HG02943 (cell line): ENCODE measurements around the gene CHSY1.

Source experiments
- ATAC-seq: cut with Tn5 transposase; IDR thresholded peaks from one replicate; pipeline ENCODE4 v1.9.1; 2021; ENCODE audit warnings: mild to moderate bottlenecking, low read depth, moderate library complexity; ENCODE audit not compliant: unreplicated experiment

The CHSY1 gene

DNA sequence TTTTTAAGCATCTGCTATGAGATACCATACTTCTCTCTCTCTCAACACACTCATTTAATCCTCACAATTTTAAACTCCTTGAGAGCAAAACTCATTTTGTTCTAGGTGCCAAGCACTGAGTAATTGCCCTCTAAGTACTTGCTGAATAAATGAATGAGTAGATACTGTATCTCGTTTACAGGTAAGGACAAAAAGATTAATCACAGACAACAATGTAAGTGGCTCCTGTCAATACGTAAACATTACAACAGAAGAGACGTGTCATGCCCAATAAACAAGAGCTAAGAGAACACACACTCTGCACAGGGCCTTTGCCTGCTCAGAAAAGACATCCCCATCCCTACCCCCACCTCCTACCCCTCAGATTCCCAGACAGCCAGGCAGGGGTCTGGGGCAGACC is 59.8 kb downstream of the CHSY1 start:
- ATAC-seq: no peak

DNA sequence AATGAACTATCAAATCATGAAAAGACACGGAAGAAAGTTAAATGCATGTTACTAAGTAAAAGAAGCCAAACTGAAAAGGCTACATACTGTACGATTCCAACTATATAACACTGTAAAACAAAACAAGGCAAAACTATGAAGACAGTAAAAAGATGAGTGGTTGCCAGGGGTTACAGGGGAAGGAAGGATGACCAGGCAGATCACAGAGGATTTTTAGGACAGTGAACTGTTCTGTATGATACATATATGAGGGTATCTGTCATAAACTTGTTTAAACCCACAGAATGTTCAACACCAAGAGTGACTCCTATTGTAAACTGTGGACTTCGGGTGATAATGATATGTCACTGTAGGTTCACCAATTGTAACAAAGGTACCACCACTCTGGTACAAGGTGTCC is 60.6 kb downstream of the CHSY1 start:
- ATAC-seq: no peak

DNA sequence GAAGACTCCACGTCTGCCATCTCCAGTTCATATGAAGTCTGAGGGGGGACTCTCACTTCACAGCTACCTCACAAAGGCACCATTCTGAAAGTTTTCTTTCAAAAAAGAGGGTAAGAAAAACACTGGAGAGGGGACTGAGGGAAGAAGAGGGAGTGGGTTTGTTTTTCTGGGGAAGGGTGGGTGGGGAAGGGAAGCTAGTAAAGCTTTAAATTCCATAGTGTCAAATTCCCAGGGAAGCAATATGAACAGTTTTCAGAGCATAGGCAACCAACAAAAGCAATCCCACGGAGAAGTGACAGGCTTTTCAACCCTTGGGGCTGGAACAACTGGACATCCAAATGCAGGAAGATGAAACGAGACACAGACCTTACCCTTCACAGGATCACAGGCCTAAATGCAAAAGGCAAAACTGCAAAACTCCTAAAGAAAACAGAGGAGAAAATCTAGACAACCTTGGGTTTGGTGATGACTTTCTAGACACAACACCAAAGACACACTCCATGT is 61.7 kb downstream of the CHSY1 start:
- ATAC-seq: no peak

DNA sequence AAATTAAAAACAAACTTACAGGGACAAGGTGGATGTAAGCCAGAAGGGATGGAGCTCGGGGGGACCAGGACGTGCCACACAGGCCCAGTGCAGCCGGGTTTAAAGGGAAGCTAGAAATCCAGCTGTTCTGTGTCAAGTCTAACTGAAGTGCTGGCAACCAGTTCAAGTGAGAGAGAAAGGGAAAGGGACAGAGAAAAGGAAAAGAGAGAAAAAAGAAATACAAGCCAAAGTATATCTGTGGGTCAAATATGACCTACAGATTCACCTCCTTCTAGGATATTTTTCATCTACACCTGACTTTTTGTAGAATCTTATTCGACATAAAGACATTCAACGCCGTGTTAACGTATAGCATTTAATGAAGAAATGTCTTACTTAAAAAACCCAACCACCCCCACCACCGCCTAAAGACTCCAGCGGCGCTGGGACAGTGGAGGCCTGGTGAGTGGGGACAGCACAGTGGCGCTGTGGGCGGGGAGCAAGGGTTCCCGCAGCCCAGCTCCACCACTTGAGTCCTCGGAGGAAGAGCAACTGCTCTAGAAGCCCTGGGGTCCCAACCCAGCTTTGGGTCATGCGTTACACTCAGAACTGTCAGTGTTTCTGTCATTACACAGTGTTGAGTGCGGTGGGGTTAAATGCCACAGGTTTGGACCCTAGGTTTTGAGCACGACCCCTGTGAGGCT is 62.3 kb downstream of the CHSY1 start:
- no peak for ATAC-seq

DNA sequence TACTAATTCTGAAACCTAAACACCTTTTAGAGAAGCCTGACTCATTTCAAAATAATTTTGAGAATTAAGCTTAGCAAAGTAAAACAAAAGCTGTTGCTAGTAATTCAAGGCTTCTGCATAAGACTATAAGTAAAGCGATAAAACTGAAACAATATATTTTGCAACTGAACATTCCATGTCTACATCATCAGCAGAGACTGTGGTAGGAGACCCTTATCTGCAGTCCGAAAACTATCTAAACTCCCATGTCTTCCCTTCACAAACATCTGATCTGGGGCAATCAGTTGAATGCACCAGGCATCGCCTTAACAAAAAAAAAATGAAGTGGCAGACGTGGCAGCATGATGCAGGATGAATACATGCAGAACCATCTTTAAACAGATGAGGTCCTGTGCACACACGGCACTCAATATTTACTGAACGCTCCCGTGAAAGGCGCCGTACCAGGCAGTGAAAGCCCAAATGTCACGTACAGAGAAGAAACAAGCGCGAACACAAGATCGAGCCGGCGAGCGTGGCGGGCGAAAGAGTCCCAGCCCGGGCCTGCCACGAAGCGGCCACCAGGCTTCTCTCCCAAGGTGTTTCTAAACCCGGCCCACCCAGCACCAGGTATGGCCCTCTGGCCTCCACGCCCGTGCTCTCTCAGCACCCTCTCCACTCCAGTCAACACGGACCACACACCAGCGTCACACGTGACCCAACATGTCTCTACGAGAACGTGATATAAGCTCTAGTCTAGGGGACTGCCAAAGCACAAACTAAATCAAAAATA is 63.0 kb downstream of the CHSY1 start:
- no peak for ATAC-seq

GRCh38 chr15:101187820-101188636 is 63.8 kb downstream of the CHSY1 start:
- ATAC-seq: no peak

DNA sequence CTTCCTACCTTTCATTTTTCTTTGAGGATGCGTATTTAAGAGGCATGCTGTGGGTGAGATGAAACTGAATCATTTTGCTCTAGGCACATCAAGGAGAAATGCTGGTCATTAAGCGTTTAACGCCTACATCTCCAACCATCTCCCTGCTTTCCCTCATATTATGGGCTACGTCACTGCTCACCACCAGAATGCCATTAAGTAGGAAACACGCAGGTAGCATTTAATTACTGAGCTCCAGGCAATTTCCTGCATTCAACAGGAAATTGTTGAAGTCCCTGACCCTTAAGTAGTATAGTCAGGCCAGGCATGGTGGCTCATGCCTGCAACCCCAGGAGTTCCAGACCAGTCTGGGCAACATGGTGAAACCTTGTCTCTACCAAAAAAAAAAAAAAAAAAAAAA is 66.1 kb downstream of the CHSY1 start:
- ATAC-seq: no peak

- no peak for ATAC-seq
Measured at GRCh38 chr15:101185336-101185735, 66.5 kb downstream of the CHSY1 start.

DNA sequence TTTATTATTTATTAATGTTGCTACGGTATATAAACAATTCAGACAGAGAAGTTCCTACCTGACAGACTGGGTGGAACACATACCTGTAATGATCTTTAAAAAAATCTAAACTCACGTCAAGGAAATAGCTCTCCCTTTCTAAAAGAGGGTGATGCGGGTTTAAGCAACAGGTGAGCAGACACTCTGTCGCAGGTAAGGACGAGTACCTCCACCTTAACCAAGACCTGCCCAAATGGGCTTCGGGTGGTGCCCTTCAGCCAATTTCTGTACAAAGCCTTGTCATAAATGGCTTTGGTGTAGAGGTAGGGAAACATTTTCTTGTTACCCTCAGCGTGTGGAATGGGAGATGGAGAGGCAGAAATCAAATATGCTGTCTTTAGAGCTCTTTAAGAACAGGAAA is 67.0 kb downstream of the CHSY1 start:
- no peak for ATAC-seq

DNA sequence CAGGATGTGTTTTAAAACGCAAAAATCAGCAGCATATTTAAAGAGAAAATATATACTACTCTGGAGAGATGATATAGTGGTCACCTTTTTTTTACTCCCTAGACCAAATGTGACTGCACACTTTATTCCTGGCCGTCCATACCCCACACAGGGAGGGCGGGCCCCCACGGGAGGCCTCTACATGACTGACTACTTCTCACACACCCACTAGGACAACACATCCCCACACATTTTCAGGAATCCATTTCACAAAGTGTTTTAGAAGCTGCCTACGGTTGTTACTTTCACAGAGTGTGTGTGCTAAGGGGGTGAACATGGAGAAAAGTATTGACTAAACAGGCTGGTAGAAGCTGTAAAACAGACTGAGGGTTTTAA is 67.9 kb downstream of the CHSY1 start:
- ATAC-seq: no peak

DNA sequence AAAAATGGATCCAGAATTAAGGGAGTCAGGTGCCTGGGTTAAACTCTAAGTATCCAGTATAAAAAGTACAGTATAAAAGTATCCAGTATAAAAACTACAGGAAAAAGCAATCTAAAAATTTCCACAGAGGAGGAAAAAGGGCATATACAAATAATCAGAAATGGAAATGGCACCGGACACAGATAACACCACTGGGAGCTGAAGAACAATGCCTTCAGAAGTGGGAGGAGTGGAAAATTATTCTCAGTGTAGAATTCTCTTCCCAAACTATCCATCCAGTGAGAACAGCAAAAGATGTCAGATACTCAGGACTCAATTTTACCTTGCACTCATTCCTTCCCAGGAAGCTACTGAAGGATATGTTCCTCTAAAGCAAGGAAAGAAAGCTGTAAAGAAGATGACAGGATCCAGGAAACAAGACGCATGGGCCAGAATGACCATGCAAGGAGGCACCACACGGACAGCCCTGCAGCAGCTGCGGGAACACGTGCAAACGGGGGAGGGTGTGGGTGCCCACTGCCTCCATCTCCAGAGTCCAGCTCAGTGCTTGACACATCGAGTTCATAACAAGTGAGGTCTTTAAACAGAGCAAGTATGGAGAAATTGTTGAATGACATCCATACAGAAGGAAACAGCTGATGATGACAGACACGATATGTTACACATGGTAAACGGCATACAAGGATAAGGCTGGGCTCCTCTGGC is 68.5 kb downstream of the CHSY1 start:
- no peak for ATAC-seq

DNA sequence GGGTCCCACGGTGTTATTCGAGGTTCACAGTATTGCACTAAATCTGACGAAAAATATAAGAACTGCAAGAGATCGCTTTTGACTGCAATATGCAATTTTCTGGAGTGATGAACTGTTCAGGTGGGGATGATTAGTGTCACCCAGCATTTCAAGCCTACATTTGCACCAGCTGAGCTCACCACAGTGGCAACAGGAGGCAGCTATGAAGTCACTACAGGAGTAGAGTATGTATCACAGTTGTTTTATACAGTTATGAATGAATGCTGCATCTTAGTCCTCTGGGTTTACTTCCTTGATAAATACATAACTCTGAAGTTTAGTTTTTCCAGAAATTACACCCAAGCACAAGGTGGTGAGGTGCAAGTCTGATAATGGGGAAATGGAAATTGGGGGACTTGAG is 69.6 kb downstream of the CHSY1 start:
- ATAC-seq: no peak

GRCh38 chr15:101181349-101181748 is 70.5 kb downstream of the CHSY1 start:
- ATAC-seq: no peak

DNA sequence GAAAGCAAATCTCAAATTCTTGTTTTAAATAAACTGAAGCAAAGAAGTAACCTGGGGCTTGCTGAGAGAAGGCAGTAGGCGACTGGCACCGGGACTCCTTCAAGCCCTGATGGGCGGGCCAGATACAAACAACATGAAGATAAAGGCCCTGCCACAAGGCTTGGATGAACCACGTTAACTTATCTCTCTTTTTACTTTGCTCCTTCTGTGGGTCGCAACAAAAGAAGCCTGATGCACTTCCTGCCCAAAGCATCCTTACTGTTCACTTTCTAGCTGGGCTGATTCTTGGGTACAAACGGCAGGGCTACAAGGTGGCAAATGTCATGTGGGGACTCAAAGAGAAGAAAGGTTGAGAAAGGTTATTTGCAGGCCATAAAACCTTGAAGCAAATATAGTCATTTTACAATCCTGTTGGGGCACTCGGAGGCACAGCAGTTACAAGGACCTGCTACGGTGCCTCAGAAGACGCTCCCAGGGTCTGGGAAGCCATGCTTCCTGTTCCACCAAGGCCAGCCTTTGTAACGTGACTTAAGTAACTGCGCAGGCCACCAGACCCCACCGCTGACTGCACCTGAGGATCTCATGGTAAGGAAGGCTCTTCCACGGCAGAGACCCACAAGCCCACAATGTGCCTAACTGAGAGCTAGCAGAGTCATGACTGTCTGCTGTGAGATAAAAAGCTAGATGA is 71.1 kb downstream of the CHSY1 start:
- ATAC-seq: no peak

DNA sequence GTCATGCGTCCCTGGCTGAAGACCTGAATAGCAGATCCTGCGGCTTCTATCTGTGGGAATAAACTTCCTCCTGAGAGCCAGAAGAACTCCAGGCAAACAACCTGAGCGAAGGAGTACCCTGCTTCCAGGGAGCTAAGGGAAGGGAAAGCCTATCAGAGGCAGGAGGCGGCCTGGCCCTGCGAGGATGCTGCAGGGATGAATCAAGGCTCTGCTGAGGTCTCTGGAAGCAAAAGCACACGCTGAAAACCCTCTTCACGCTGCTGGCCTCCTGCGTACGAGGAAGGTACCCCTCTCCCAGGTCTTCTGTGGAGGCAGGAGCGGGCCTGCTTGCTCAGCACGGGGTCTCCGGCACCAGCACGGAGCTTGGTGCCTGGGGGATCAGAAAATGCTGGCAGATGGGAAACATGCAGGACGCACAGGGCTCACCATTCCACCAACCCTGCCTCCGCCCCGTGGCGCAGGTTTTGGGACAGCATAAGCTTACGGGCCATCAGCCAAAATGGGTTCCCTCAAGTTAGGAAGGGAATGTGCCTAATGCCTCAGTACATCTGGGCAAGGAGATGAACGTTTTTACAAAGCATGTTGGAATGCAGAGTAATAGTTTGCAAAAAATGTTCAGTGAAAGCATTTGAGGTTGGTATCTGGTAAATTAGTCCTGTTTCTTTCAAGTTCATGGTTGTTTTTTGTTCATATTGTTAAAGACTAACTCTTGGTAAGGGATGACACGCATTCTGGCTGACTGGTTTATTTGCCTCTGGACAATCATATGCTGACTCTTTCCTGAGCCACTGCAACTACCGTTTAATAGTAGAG is 72.3 kb downstream of the CHSY1 start:
- ATAC-seq: no peak

DNA sequence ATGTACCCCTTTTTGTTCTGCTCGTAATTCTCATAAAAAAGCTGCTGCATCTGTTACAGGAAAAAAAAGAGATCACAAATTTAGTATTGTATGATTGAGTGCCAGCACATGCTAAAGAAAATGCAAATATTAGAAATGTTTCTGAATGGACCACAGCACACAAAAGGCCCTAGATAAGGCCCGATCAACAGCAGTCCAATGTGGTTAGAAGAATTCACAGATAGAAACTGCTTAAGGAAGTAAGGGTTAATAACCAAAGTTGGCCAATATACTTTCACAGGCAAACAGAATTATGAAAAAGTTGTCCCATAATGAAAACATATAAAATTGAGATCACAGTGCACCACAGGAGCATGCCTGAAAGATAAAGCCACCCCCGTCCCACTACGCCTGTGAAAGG is 72.9 kb downstream of the CHSY1 start:
- ATAC-seq: no peak

DNA sequence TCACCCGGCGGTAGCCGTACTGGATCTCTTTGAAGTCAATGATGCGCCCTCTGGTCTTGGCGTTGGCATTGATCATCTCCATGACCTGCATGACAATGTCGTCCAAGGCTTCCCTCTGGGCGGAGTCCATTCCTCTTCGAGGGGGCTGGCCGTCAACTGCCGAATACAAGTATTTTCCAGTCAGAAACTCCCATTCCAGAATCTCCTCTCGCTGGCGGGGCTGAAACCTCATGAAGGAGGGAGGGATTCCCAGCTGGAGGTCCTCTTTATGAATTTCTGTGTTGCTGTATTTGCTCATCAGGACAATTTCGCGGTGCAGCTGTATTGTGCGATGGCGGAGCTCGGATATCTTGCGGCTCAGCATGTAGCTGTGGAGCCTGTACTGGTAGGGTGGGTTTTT is 73.4 kb downstream of the CHSY1 start:
- no peak for ATAC-seq

DNA sequence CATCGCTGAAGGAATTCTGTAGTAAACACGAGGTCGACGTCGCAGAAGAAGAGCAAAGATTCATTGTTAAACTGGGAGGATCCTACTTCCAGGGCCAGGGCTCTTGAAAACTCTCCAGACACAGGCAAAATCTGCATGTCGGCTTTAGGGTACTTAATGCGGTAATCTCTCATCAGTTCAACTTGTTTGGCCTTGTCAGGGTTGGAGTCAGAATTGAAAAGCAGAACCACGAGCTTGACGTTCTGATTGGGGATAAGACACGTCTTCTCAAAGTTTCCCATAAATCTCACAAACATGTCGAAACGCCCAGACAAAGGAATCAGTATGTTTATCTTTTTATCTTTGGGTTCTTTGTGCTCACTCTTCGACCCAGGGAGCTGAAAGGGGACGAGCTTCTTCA is 74.0 kb downstream of the CHSY1 start:
- ATAC-seq: no peak

- no peak for ATAC-seq
Measured at GRCh38 chr15:101176625-101177024, 75.2 kb downstream of the CHSY1 start.
